ENCODE measurements around the gene RTCA. TPM values are rescaled to one million over a fixed set of nuclear protein-coding genes. Genes with fewer than 3 reads are reported as not detected.
"Not testable (repeated sequence)": the region's sequence is repeated elsewhere in the genome, so short reads cannot be mapped to it uniquely, and the experiment has no call there.

Gene RTCA
- total RNA-seq, 1 donor from 2014 or later: 23.7 TPM

GRCh38 chr1:100309863-100310262, 43.8 kb downstream of the RTCA start:
- no peak for DNase-seq

GRCh38 chr1:100313382-100313781, 47.4 kb downstream of the RTCA start:
- DNase-seq: no peak

GRCh38 chr1:100316622-100317021, 50.6 kb downstream of the RTCA start:
- DNase-seq: no peak

- DNase-seq: no peak
Observed at GRCh38 chr1:100320311-100321099, 54.5 kb downstream of the RTCA start.

GRCh38 chr1:100321100-100321493, 55.1 kb downstream of the RTCA start:
- no peak for DNase-seq

- no peak for DNase-seq
Observed at GRCh38 chr1:100321506-100321905, 55.5 kb downstream of the RTCA start.

- DNase-seq: peak; percentile 39
Observed at GRCh38 chr1:100322436-100323211, 56.6 kb downstream of the RTCA start.

- no peak for DNase-seq
Observed at GRCh38 chr1:100323419-100324106, 57.5 kb downstream of the RTCA start.

GRCh38 chr1:100325415-100326324, 59.7 kb downstream of the RTCA start:
- no peak for DNase-seq

- not testable (repeated sequence) for DNase-seq
Observed at GRCh38 chr1:100326325-100326670, 60.3 kb downstream of the RTCA start.

GRCh38 chr1:100328133-100328532, 62.1 kb downstream of the RTCA start:
- no peak for DNase-seq

GRCh38 chr1:100331146-100331545, 65.1 kb downstream of the RTCA start:
- not testable (repeated sequence) for DNase-seq

- no peak for DNase-seq
Observed at GRCh38 chr1:100332331-100332730, 66.3 kb downstream of the RTCA start.

- no peak for DNase-seq
Observed at GRCh38 chr1:100335436-100335835, 69.4 kb downstream of the RTCA start.

GRCh38 chr1:100337878-100338277, 71.9 kb downstream of the RTCA start:
- not testable (repeated sequence) for DNase-seq

- not testable (repeated sequence) for DNase-seq
Observed at GRCh38 chr1:100339735-100340134, 73.7 kb downstream of the RTCA start.

- DNase-seq: no peak
Observed at GRCh38 chr1:100340494-100340893, 74.5 kb downstream of the RTCA start.

GRCh38 chr1:100342348-100342747, 76.3 kb downstream of the RTCA start:
- DNase-seq: no peak
